ENCODE measurements around the gene OPHN1.
"Not testable (repeated sequence)": the region's sequence is repeated elsewhere in the genome, so short reads cannot be mapped to it uniquely, and the experiment has no call there.

OPHN1 gene

GRCh38 chrX:68403038-68403437 is 30.3 kb downstream of the OPHN1 start:
- no peak overlapping the region for H3K27ac ChIP-seq
- POLR2A ChIA-PET (ENCODE audit: low non-redundant PET) = no interaction called here
- DNase-seq (ENCODE audit: low spot score) = no peak
- TF ChIP-seq CTCF (conservative IDR thresholded peaks at IDR 0.05; ENCODE audit: low read depth) = no peak
- CTCF ChIA-PET = interaction anchor here (0.6 kb wide), 1 partner anchor 111 kb away, joined by 3 read pairs; no protein-coding TSS in a partner anchor

GRCh38 chrX:68402094-68402493 is 31.2 kb downstream of the OPHN1 start:
- no peak for TF ChIP-seq CTCF (conservative IDR thresholded peaks at IDR 0.05; ENCODE audit: low read depth)
- ChIA-PET POLR2A (ENCODE audit: low non-redundant PET) (no interaction called here), CTCF (no interaction called here)
- DNase-seq (ENCODE audit: low spot score) = no peak
- no peak overlapping the region for H3K27ac ChIP-seq

- no peak overlapping the region for H3K27ac ChIP-seq
- no peak for DNase-seq (ENCODE audit: low spot score)
- TF ChIP-seq CTCF (conservative IDR thresholded peaks at IDR 0.05; ENCODE audit: low read depth) = no peak
- POLR2A ChIA-PET (ENCODE audit: low non-redundant PET) = no interaction called here
- CTCF ChIA-PET = interaction anchor here (0.7 kb wide), 1 partner anchor 64 kb away, joined by 3 read pairs; no protein-coding TSS in a partner anchor
These were observed 35.0 kb downstream of the OPHN1 start for GRCh38 chrX:68398291-68398690.

- TF ChIP-seq CTCF (conservative IDR thresholded peaks at IDR 0.05; ENCODE audit: low read depth) = no peak
- DNase-seq (ENCODE audit: low spot score) = no peak
- POLR2A ChIA-PET (ENCODE audit: low non-redundant PET) = no interaction called here
- H3K27ac ChIP-seq = no peak overlapping the region
- CTCF ChIA-PET = no interaction called here
These were observed 36.3 kb downstream of the OPHN1 start for GRCh38 chrX:68396953-68397352.

GRCh38 chrX:68389419-68389960 is 43.8 kb downstream of the OPHN1 start:
- CTCF ChIA-PET; POLR2A ChIA-PET (ENCODE audit: low non-redundant PET); H3K27ac ChIP-seq; DNase-seq (ENCODE audit: low spot score): not testable (repeated sequence)

- H3K27ac ChIP-seq = no peak overlapping the region
- CTCF ChIA-PET = interaction anchor here (0.7 kb wide), 1 partner anchor 35 kb away, joined by 3 read pairs; no protein-coding TSS in a partner anchor
- TF ChIP-seq CTCF (conservative IDR thresholded peaks at IDR 0.05; ENCODE audit: low read depth) = no peak
- POLR2A ChIA-PET (ENCODE audit: low non-redundant PET) = no interaction called here
- DNase-seq (ENCODE audit: low spot score) = no peak
These were observed 45.5 kb downstream of the OPHN1 start for GRCh38 chrX:68387776-68388175.

- DNase-seq (ENCODE audit: low spot score) = no peak
- H3K27ac ChIP-seq = no peak overlapping the region
- CTCF ChIA-PET = no interaction called here
- POLR2A ChIA-PET (ENCODE audit: low non-redundant PET) = no interaction called here
- no peak for TF ChIP-seq CTCF (conservative IDR thresholded peaks at IDR 0.05; ENCODE audit: low read depth)
These were observed 49.8 kb downstream of the OPHN1 start for GRCh38 chrX:68383540-68383939.

- DNase-seq (ENCODE audit: low spot score); H3K27ac ChIP-seq; POLR2A ChIA-PET (ENCODE audit: low non-redundant PET); CTCF ChIA-PET: not testable (repeated sequence)
These were observed 55.7 kb downstream of the OPHN1 start for GRCh38 chrX:68377579-68377978.

Data from RWPE1 (cell line).